ENCODE measurements around the gene TTYH1. TPM values are rescaled to one million over a fixed set of nuclear protein-coding genes. Genes with fewer than 3 reads are reported as not detected.

TTYH1 gene
- total and polyA plus RNA-seq, 2 donors (not counting 1 experiment from before 2014, with no cell fraction given): not detected

GRCh38 chr19:54399189-54399588, 16.1 kb upstream of the TTYH1 start:
- Histone ChIP-seq H3K4me3 (replicated peaks in 1 of 4; ENCODE audit: control extremely low read depth in 1 of 4, insufficient read depth in 1 of 4, low read depth in 3 of 4, low read length in 4 of 4) (no peak overlapping the region), H3K4me1 (ENCODE audit: control insufficient read depth, extremely low read depth, insufficient read depth, low read length) (no peaks in the 10 kb centered on the region), H3K9ac (ENCODE audit: insufficient read depth, low read length) (no peak overlapping the region), H3K4me2 (ENCODE audit: extremely low read depth, insufficient read depth, low read length) (no peak overlapping the region), H2AFZ (ENCODE audit: low read length) (no peak overlapping the region), H3K27me3 (ENCODE audit: control insufficient read depth, insufficient read depth, low read length) (no peaks in the 10 kb centered on the region), H3K36me3 (ENCODE audit: control insufficient read depth, insufficient read depth, low read length) (no peaks in the 10 kb centered on the region), H3K27ac (ENCODE audit: insufficient read depth, low read length) (no peak overlapping the region), H3K79me2 (ENCODE audit: control insufficient read depth, insufficient read depth, low read length) (no peaks in the 10 kb centered on the region), H3K9me3 (ENCODE audit: control insufficient read depth, insufficient read depth, low read depth, low read length) (no peaks in the 10 kb centered on the region), H4K20me1 (ENCODE audit: control insufficient read depth, extremely low read depth, insufficient read depth, low read length) (no peaks in the 10 kb centered on the region)
- no peak for TF ChIP-seq CTCF (conservative IDR thresholded peaks at IDR 0.05 in 1 of 2, IDR thresholded peaks at IDR 0.05 in 1 of 2; ENCODE audit: low read depth in 1 of 2, low read length in 2 of 2)
- no peak for DNase-seq (ENCODE audit: low read depth in 2 of 2)

DNA sequence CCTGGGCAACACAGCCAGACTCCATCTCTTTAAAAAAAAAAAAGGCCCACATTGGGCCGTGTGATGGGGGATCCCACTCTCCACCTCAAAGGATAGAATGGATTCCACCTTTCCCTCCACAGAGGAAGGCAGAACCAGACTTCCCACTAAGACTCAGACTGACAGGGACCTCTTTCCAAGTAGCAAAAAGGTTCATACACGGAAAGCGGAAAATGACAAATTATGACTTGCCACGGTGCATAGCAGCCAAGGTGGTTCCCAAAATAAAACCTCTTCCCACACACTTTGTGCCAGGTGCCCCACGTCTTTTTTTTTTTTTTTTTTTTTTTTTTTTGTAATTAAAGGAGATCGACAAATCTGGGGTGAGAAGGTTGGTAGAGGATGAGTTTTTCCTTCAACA, 14.4 kb upstream of the TTYH1 start:
- Histone ChIP-seq H3K27me3 (ENCODE audit: control insufficient read depth, insufficient read depth, low read length) (no peaks in the 10 kb centered on the region), H3K36me3 (ENCODE audit: control insufficient read depth, insufficient read depth, low read length) (no peaks in the 10 kb centered on the region), H3K79me2 (ENCODE audit: control insufficient read depth, insufficient read depth, low read length) (no peaks in the 10 kb centered on the region), H4K20me1 (ENCODE audit: control insufficient read depth, extremely low read depth, insufficient read depth, low read length) (no peaks in the 10 kb centered on the region), H3K4me2 (ENCODE audit: extremely low read depth, insufficient read depth, low read length) (no peak overlapping the region), H2AFZ (ENCODE audit: low read length) (no peak overlapping the region), H3K27ac (ENCODE audit: insufficient read depth, low read length) (no peak overlapping the region), H3K9me3 (ENCODE audit: control insufficient read depth, insufficient read depth, low read depth, low read length) (no peaks in the 10 kb centered on the region), H3K4me1 (ENCODE audit: control insufficient read depth, extremely low read depth, insufficient read depth, low read length) (no peaks in the 10 kb centered on the region), H3K4me3 (replicated peaks in 1 of 4; ENCODE audit: control extremely low read depth in 1 of 4, insufficient read depth in 1 of 4, low read depth in 3 of 4, low read length in 4 of 4) (no peak overlapping the region), H3K9ac (ENCODE audit: insufficient read depth, low read length) (no peak overlapping the region)
- DNase-seq (ENCODE audit: low read depth in 2 of 2): no peak
- TF ChIP-seq EZH2 (IDR thresholded peaks at IDR 0.05; ENCODE audit: low read length, missing control alignments): no peak
- no peak for TF ChIP-seq CTCF (conservative IDR thresholded peaks at IDR 0.05 in 1 of 2, IDR thresholded peaks at IDR 0.05 in 1 of 2; ENCODE audit: low read depth in 1 of 2, low read length in 2 of 2)

DNA sequence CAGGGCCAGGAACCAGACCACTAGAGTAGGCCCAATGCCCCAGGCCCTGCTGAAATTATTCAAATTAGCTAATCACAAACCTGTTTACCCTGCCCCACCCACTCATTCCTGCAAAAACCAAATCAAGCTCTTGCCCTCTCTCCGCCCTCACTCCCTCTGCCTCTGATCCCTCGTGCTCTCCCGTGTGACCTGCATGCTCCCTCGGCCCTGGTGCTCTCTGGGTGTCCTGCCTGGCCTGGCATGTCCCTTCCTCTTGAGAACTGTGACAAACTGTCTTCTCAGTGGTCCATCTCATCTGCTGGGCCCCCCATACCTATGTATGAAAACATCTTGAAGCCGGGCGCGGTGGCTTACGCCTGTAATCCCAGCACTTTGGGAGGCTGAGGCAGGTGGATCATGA, 12.2 kb upstream of the TTYH1 start:
- H3K4me1 ChIP-seq (ENCODE audit: control insufficient read depth, extremely low read depth, insufficient read depth, low read length): no peaks in the 10 kb centered on the region
- H3K27ac ChIP-seq (ENCODE audit: insufficient read depth, low read length): no peak overlapping the region
- H3K9me3 ChIP-seq (ENCODE audit: control insufficient read depth, insufficient read depth, low read depth, low read length): no peaks in the 10 kb centered on the region
- H2AFZ ChIP-seq (ENCODE audit: low read length): no peak overlapping the region
- H3K27me3 ChIP-seq (ENCODE audit: control insufficient read depth, insufficient read depth, low read length): no peaks in the 10 kb centered on the region
- H3K79me2 ChIP-seq (ENCODE audit: control insufficient read depth, insufficient read depth, low read length): no peaks in the 10 kb centered on the region
- no peak overlapping the region for H3K4me3 ChIP-seq (replicated peaks in 1 of 4; ENCODE audit: control extremely low read depth in 1 of 4, insufficient read depth in 1 of 4, low read depth in 3 of 4, low read length in 4 of 4)
- TF ChIP-seq EZH2 (IDR thresholded peaks at IDR 0.05; ENCODE audit: low read length, missing control alignments) (no peak), CTCF (conservative IDR thresholded peaks at IDR 0.05 in 1 of 2, IDR thresholded peaks at IDR 0.05 in 1 of 2; ENCODE audit: low read depth in 1 of 2, low read length in 2 of 2) (no peak)
- DNase-seq (ENCODE audit: low read depth in 2 of 2): no peak
- H3K9ac ChIP-seq (ENCODE audit: insufficient read depth, low read length): no peak overlapping the region
- H4K20me1 ChIP-seq (ENCODE audit: control insufficient read depth, extremely low read depth, insufficient read depth, low read length): no peaks in the 10 kb centered on the region
- no peaks in the 10 kb centered on the region for H3K36me3 ChIP-seq (ENCODE audit: control insufficient read depth, insufficient read depth, low read length)
- no peak overlapping the region for H3K4me2 ChIP-seq (ENCODE audit: extremely low read depth, insufficient read depth, low read length)

Measured in fibroblast of lung (primary cell).